Right lung (tissue), 5 donors: ENCODE measurements around the gene TRAPPC12. TPM values are rescaled to one million over a fixed set of nuclear protein-coding genes. Genes with fewer than 3 reads are reported as not detected.
"Not testable (repeated sequence)": the region's sequence is repeated elsewhere in the genome, so short reads cannot be mapped to it uniquely, and the experiment has no call there.

ENCODE experiments used
- DNase-seq, 2 donors: peaks; one replicate each; pipeline ENCODE4 v3.0.0-alpha.2; 2013
- polyA plus RNA-seq, 5 donors: library from polyadenylated mRNA; unstranded; fragments of 120-200 nt; gene quantifications; one replicate each; pipeline versions ENCODE4 v1.2.1 to v1.2.3, GENCODE V29; 2013; ENCODE audit warnings: inconsistent platforms in 1 of 5, low replicate concordance in 1 of 5; ENCODE audit not compliant: insufficient read length in 5 of 5, insufficient read depth in 1 of 5

Gene TRAPPC12
- polyA plus RNA-seq, 5 donors: 77.5 to 108 (median 93.3) TPM

DNA sequence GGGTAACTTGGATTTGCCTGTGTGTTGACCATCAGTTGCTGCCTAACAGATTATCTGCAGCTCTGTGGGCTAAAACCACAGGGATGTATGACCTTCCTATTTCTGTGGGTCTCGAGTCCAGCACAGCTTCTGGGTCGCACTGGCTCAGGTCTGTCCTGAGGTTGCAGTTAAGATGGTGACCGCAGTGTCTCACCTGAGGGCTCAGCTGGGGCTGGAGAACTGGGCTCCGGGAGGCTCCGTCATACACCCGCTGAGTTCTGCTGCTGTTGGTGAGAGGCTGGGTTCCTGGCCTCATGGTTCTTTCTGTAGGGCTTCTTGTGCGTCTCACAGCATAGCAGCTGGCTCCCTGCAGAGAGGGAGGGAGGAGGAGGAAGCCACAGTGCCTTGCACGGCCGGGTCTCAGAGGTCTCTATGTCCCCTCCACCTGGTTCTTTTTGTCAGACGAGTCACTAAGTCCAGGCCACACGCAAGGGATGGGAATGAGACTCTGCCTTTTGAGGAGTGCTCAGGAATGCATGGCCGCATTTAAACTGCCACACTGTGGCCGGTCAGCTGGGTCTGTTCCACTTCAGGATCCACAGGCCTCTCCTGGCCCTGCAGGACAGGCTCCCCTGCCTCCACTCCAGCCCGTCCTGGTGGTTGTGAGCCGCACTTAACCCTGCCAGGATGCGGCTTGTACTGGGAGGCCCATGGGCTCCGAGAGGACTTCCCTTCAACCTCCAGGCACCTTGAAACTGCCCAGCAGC, 72.6 kb downstream of the TRAPPC12 start:
- DNase-seq: no peak

DNA sequence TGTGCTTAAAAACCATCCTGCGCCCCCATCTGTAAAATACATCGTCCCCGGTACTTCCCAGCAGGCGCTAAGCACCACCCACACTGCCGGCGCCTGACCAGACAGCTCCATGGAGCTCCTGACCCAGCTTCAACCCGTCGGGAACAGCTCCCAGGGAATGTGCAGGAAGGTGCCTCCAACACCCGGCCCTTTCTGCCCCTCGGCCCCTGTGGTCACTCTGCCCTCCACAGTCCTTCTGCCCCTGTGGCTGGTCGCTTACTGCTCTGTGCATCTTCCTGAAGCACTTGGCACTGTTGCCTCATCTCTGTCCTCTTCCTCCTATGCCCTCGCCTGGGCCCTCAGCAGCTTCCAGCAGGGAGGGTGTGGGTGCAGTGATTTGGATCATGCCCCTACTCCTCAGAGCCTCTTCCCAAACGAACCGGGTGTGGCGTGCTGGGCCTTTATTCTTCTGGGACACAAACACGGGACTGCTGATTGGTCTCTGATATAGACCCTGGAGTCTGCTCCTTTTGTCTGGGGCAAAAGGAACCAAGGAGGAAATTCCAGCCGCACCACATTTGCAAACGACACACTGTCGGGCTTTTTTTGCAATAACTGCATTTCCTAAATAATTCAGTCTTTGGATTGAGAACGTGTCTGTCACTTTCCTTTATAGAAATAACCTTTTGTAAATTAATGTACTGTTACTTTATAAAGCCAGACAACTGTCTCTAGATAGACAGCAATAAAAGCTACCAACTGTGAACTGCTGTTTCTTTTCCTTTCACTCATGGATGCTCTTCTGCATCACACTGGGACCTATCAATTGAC, 73.9 kb downstream of the TRAPPC12 start:
- no peak for DNase-seq

DNA sequence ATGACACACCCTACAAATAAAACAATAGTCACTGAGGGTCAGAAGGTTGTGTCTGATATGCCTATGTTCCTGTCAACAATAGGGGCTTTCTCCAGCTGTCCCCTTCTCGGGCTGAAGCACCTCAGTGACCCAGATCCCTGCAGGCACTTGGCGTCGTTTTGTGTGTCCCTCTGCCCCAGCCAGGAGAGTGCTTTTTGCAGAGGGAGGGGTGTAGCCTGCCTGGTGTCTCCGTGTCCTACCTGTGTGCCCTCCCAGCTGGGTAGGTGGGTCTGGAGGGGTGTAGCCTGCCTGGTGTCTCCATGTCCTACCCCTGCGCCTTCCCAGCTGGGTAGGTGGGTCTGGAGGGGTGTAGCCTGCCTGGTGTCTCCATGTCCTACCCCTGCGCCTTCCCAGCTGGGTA, 74.5 kb downstream of the TRAPPC12 start:
- not testable (repeated sequence) for DNase-seq

DNA sequence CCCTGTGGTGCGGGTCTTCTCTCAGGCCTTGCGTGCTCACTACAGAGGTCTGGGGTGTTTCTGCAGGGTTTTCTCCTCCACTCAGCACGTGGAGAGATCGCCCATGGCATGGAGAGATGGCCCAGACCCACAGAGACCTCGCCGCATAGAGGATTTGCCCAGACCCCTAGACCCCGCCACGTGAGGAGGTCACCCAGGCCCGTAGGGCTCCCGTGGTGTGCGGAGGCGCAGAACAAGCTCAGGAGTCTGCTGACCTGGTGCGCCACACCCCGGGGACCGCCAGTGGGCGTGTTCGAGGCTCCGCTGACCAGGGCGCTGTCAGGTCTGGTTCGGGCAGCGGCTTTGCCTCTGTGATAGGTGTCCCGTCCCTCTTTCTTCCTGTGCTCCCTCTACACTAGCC, 75.3 kb downstream of the TRAPPC12 start:
- no peak for DNase-seq

DNA sequence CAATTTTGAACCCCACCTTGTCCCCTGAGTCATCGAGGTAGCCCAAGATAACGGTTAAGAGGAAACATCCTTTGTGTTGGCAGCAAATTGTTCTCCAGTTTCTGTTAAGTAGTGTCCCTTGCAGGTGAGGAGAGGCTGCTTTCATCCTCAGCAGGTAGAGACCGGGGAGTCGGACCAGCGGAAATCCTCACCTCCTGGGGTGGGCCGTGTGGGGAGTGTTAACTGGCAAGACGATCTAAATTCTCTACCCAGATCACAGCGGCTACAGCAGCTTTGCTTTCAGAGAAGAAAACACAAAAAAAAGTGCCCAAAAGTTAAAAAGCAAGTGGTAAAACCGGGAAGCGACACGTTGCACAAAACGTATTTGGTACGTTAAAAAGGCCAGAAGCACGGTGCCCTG, 76.6 kb downstream of the TRAPPC12 start:
- no peak for DNase-seq

DNA sequence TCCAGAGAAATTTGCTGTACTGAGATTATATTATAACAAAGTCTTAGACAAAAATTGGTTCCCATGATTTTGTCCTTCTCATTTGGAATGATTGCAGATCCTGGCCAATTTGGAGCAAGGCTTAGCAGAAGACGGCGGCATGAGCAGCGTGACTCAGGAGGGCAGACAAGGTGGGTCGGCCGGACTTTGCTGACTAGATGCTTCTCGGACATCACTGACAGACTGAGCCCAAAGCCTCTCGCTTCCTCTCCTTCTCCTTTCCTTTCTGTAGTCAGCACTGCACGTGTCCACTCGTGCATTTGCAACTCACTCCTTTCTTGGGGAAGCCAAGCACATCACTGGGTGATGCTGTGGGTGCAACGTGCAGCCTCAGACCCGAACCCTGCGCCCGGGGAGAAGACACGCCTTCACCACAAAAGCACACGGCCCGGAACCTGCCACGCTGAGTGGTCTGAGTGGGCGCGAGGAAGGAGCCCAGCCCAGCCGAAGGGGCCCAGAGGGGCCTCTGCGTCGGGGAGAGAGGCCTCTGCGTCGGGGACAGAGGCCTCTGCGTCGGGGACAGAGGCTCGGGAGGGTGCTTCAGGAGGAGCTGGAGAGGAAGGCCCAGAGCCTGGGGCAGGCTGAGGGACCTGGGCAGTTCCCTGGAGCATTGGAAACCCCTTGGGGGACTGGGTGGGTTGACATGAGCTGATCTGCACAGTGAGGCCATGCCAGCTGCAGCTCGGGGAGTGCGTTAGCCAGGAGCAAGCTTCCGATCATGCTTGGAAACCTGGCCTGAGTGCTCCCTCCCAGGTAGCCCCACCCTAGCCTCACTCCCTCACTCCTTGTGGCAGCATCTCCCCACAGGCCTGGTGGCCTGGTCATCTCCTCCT, 78.3 kb downstream of the TRAPPC12 start:
- DNase-seq: no peak

DNA sequence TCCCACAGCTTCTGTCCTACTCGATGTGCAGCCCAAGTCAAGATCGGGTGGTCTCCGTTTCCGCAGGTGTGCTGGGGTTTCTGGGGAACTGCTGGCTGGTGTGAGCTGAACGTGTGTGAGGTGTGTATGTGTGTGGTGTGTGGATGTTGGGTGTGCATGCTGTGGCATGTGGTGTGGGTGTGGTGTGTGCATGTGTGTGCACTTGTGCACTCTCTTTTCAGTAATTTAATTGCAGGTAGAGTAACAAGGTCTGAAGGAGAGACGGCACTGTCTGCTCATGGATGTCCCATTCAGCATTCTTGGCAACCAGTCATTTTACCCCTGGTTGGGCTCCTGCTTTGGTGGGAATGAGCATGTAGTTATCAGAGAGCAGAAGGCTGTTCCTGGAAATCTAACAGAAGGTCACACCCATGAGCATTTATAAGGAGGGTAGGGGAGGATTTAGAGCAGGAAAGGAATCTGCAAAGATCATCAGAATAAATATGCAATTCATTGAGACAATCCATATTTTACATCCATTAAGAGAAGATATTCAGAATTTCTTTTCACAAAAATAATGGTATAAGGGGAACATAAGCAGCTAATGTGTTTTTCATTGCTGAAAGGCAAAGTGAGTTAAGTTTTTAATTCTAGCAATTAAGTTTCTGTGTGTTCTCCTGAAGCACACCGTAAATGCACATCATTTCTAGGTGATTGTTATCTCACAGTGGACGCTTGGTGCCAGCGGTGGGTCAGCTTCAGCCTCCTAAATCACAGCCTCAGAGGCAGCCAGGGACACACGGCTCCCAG, 79.1 kb downstream of the TRAPPC12 start:
- no peak for DNase-seq

DNA sequence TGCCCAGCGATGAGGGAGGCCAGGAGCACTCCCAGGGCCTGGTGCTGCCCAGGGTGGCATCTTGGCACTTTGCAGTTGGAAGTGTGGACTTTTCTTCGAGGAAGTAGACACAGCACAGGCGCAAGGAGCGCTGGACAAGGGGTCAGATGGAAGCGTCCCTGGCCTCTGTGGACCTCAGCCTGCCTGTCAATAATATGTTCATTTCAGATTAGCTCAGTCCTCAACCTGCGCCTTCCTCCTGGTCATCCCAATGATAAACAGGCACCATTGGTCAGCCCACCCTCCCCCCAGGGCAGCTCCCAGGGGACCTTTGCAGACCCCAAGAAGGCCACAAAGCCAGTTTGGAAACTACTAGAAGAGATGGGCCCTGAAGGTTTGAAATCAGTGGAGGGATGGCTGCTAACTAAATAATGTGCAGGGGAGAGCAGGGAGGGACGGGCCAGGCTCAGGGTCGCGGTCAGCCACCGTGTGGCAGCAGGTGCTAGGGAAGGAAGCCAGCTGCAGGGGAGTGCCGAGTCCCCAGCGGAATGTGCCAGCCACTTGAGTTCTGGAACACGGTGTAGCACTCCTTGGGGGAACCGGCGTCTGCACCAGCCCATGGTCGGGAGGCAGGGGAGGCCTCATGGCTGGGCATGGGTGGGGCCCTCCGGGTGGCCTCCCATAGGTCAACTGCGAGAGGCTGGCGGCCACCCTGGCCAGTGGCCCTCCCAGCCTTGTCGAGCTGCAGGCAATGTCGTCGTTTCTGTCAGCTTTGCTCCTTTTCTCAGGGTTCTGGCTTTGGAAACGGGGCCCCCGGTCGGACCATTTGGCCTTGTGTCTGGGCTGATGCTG, 79.9 kb downstream of the TRAPPC12 start:
- DNase-seq: no peak

DNA sequence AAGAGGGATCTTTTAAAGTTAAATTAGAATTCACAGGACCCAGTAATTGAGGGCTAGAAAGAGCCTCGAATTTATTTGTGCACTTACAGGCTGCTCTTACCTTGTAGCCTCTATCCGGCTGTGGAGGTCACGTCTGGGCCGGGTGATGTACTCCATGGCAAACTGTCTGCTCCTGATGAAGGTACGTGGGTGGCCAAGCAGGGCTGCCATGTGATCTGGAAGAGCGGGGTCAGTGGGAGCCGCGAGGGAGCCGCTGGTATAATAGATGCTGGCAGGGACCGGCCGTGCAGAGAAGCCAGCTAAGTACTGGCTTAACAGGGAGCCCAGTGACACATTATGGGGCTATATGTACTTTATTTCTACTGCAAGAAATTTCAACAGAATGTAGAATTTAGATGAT, 80.7 kb downstream of the TRAPPC12 start:
- DNase-seq: no peak

DNA sequence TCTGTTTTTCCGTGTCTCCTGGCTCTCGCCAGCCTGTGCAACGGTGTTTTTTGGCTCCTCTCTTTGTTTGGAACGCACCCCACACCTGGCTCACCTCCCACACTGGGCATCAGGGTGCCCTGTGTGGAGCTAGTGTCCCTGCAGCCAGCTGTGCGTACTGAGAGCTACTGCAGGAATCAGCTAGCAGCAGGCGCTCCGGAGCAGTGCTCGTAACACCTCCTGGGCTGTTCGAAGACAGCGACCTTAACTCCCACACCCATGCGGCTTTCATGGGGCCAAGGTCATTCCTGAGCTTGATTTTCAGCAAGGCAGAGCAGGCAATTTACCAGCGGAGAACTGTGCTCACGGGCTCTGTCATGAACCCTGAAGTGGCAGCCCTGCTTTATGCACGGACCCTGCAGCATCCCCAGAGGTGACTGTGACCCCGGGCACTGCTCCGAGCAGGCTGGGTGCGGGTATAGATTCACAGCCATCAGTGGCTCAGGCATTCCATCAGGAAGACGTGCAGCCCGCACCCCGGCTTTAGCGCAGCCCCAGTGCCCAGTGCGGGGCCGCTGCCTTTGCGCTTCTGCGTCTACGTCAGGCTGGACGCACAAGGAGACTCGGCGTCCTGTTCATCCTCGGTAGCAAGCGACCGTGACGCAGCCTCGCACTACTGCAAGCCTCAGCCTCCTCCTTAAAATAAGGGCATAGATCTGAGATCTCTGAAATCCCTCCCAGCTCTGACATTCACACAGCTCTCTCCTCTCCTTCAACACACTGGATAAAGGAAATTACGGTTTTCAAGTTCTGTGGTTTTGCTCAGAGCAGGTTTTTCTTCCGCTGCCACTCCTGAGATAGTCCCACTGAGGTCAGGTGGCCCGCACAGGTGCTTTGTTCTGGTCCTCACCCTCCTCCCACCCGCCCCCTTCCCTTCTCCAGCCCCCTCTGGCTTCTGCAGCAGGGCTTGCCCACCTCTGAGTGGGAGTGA, 81.6 kb downstream of the TRAPPC12 start:
- DNase-seq: no peak

DNA sequence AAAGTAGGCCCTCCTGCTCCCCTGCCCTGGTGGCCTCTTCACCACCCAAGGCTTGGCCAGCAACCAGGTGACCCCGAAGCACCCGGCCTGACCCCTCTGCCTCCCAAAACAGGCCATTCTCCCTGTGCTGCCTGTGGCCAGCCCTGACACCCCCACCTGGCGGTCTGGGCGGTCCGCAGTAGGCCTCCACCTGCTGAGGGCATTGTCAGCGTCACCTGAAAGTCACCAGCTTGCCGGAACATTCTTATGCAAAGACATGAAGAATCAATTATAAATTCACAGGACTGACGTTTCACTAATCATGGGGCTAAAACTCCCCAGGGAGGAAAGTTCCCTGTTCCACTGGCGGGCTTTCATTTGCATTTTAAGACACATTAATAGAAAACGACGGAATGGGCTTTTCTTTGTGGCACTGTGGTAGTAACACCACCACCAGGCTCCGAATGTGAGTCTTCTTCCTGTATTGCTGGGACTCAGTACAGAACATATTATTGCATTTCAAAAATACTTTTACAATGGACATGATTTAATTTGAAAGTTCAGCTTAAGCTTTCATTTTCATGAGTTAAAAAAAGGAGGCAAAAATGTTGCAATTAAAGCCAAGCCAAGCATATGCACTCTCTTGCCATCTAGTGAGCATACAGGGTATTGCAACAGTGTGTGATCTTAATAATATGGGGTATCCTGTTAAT, 82.5 kb downstream of the TRAPPC12 start:
- DNase-seq: peak in 1 of 2 donors; percentile 52

DNA sequence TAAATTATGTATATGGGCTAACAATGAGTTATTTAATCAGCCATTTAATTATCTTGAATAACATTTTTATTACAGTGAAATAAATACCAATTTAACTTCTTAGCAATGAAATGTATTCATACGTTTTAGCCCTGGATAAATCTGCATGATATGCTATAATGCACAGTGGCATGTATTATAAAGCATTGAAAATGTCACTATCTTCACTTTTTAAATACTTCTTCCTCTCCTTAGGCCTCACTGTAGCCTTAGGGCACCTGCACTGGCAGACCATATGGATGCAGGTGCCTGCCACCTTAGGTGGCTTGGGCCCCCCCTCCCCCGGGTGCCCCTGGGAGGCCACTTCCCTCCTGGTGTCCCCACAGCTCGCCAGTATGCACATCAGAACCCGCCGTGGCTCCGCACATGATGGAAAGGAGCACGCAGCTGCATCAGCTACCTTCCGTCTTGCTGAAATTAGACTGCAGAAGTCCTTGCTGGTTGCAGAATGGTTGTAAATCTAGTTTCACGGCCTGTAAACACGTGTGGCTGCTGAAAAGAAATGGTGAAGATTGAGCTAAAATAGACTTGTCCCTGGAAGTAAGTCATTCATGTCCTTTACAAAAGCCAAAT, 83.1 kb downstream of the TRAPPC12 start:
- DNase-seq: no peak

DNA sequence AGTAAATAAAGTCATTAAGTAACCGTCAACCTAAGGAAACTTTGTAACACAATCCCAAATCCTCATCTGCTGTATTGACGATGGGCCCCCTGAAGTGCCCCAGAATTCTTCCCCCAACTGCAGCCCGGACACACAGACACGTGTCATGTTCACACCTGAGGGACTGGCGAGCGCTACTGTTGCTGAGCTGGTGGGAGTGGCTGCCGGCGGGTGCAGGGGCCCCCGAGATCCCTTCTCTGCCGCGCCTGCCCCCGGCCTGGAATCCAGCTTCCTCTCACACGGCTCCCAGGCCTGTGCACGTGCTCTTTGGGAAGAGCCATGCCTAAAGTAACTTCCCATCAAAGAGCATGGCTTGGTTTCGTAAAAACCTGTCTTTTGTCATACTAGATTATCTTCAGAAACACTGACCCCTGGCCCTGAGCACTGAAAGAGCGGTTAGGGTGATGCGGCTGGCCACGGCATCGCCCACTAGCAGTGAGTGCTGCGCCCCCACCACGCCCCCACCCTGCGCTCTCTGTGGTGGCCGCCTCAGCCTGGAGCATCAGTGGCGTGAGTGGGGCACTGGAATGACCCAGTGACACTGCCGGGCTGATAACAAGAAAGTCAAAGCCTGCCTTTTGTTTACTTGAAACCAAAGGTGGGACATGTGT, 83.8 kb downstream of the TRAPPC12 start:
- no peak for DNase-seq

DNA sequence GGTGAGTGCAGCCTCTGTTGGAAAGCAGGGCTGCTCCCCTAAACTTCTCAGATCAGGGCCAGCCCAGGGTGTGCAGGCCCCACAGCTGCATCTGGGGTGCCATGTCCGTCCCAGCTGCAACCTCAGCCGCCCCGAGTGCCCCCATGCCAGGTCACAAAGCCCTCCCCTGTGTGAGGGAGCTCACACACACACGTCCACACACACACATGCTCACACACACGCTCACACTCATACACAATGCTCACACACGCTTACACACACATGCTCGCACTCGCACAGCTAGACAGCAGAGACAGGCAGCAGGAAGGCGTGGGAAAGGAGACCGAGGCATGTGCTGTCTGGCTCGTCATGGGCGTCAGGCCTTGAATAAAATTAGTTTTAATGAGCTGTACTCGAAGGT, 84.5 kb downstream of the TRAPPC12 start:
- DNase-seq: no peak

DNA sequence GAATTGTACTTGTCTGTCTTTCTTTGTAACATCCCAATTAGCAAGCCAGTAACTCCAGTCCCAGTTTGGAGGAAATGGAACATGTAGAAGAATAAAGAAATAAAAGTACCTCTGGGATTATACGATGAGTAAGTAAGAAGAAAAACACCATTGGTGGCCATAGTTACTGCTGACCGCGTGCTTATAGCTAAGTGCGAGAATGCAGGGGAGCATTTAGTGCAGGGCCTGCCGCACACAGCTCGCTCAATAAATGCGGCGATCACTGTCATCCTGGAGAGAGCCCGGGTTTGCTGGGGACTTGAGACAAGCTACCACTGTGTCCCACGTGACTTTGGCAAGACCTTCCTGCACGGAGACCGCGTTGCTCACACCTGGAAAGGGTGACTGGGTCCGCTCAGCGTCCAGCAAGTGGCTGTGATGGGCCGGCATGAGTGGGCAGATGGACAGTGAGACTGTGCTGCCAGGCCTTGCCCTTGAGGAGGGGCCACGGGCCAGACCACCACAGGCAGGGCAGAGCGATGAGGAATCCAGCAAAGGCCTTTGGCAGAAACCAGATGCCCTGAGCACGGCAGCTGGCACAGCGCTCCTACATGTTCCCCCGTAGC, 85.0 kb downstream of the TRAPPC12 start:
- DNase-seq: no peak

DNA sequence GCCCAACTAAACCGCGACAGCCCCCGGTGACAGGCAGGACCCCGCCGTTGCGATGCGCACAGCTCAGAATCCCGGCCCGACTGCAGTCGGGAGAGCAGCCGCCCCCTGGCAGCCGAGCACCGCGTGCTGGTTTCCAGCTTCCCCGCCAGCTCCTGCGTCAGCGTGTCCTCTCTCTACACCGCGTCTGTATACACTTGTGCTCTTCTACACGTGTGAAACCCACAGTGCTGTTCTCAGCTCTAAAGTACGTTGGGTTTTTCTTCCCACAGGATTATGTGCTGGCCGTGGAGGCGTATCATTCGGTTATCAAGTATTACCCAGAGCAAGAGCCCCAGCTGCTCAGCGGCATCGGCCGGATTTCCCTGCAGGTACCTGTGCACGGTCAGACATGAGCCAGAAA, 85.8 kb downstream of the TRAPPC12 start:
- DNase-seq: no peak

DNA sequence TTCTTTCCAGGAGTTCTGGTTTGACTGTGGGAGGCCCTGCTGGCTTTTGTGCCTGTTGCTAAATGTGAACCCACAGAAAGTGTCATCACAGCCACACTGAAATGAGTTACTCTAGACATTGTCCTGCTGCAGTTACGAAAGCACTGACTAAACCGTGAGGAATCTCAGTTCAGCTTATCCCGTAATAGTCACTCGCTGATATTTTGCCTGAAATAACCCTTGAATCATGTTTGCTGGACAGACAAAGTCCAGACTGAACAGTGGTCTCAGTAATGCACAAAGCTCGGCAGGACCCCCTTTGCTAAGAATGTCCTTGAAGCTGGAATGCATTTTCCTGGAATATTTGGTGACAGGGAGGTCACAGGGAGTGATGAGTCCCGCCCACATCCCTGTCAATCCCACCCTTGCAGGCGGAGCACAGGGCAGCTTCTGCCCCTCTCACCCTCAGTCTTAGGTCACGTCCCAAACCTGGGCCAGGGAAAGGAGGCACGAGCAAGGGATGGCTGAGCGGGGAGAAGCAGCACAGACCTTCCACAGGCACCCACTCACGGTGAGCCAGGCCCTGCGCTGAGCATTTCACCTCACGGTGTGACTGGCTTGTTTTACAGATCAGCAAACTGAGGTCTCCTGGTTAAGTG, 86.5 kb downstream of the TRAPPC12 start:
- no peak for DNase-seq
